Smooth muscle cell (in vitro differentiated cells): ENCODE data around the gene NDUFC2. TPM values are rescaled to one million over a fixed set of nuclear protein-coding genes. Genes with fewer than 3 reads are reported as not detected.
"Not testable (repeated sequence)": the region's sequence is repeated elsewhere in the genome, so short reads cannot be mapped to it uniquely, and the experiment has no call there.

Experiments used
- DNase-seq: peaks from one replicate; lab custom pipeline; 2025; ENCODE audit not compliant: unreplicated experiment; lab: John Stamatoyannopoulos, UW
- H2AFZ ChIP-seq: fragments of 200-600 bp; sonication (generic); 2 replicates; pipeline ENCODE4 v1.6.0; 2016; ENCODE audit warnings: antibody characterized with exemption, low read depth, mild to moderate bottlenecking
- H3F3A ChIP-seq: fragments of 200-600 bp; sonication (generic); 2 replicates; pipeline ENCODE4 v1.6.0; 2017; ENCODE audit warnings: antibody characterized with exemption, low read depth
- H3K27ac ChIP-seq: fragments of 200-600 bp; sonication (generic); 2 replicates; pipeline ENCODE4 v1.5.1; 2016; ENCODE audit warnings: low read depth, mild to moderate bottlenecking
- H3K27me3 ChIP-seq: fragments of 200-600 bp; sonication (generic); 2 replicates; pipeline ENCODE4 v1.6.1; 2016; ENCODE audit warnings: low read depth, mild to moderate bottlenecking
- H3K36me3 ChIP-seq: fragments of 200-600 bp; sonication (generic); 2 replicates; pipeline ENCODE4 v1.5.1; 2016; ENCODE audit warnings: low read depth
- H3K4me1 ChIP-seq: fragments of 200-600 bp; sonication (generic); 2 replicates; pipeline ENCODE4 v1.5.1; 2016; ENCODE audit warnings: low read depth
- H3K4me2 ChIP-seq: fragments of 200-600 bp; sonication (generic); 2 replicates; pipeline ENCODE4 v1.6.0; 2016; ENCODE audit warnings: mild to moderate bottlenecking
- H3K4me3 ChIP-seq: fragments of 200-600 bp; sonication (generic); 2 replicates; pipeline ENCODE4 v1.5.1; 2016; ENCODE audit warnings: mild to moderate bottlenecking
- H3K79me2 ChIP-seq: fragments of 200-600 bp; sonication (generic); 2 replicates; pipeline ENCODE4 v1.6.0; 2016; ENCODE audit warnings: low read depth, mild to moderate bottlenecking
- H3K9ac ChIP-seq: fragments of 200-600 bp; sonication (generic); 2 replicates; pipeline ENCODE4 v1.6.0; 2016; ENCODE audit warnings: low read depth
- H3K9me3 ChIP-seq: fragments of 200-600 bp; sonication (generic); replicated peaks from 2 replicates; pipeline ENCODE4 v1.5.1; 2016; ENCODE audit warnings: low read depth
- H4K20me1 ChIP-seq: fragments of 200-600 bp; sonication (generic); 2 replicates; pipeline ENCODE4 v1.6.0; 2016; ENCODE audit warnings: low read depth
- CTCF ChIP-seq: fragments of 200-600 bp; sonication (generic); IDR thresholded peaks from 2 replicates; pipeline ENCODE4 v1.5.1; 2017; ENCODE audit warnings: borderline replicate concordance, mild to moderate bottlenecking, antibody characterized with exemption; ENCODE audit not compliant: insufficient read depth, poor library complexity, severe bottlenecking
- WGBS: methylation state at CpG from one replicate; pipeline ENCODE4 v1.1.7; 2016; ENCODE audit warnings: low lambda C conversion rate; 5-methylcytosine and 5-hydroxymethylcytosine counted together
- polyA plus RNA-seq: library from polyadenylated mRNA; unstranded; fragments of >200 nt; fragmentation: Nextera tagmentation; extraction: Ambion mirVana; gene quantifications from 2 replicates; pipeline ENCODE4 v1.2.1, GENCODE V29; 2016
- total RNA-seq: library from RNA; depleted of rRNA; stranded (reverse); fragments of >200 nt; gene quantifications from 2 replicates; pipeline ENCODE4 v1.2.3, GENCODE V29; 2014

Gene NDUFC2
- total and polyA plus RNA-seq, 2 experiments from 2014 or later = 164 to 472 TPM

- Histone ChIP-seq H3K9ac (no peak overlapping the region), H3K4me3 (no peak overlapping the region), H3K4me2 (no peak overlapping the region), H4K20me1 (no peaks in the 10 kb centered on the region), H3K79me2 (no peaks in the 10 kb centered on the region), H3F3A (no peaks in the 10 kb centered on the region), H3K27ac (no peak overlapping the region), H3K4me1 (no peaks in the 10 kb centered on the region), H3K9me3 (no peaks in the 10 kb centered on the region), H2AFZ (no peak overlapping the region), H3K27me3 (no peaks in the 10 kb centered on the region), H3K36me3 (peaks cover 5% of the 10 kb centered on the region)
- no peak for TF ChIP-seq CTCF
- DNase-seq = no peak
- 94% methylated on average over 4 of the region's 4 CpGs for WGBS
Measured at GRCh38 chr11:78099666-78100065, 20.0 kb upstream of the NDUFC2 start.

GRCh38 chr11:78097666-78098385, 18.2 kb upstream of the NDUFC2 start:
- no peak overlapping the region for H3K27ac ChIP-seq
- H2AFZ ChIP-seq = no peak overlapping the region
- H3K4me2 ChIP-seq = no peak overlapping the region
- H4K20me1 ChIP-seq = no peaks in the 10 kb centered on the region
- WGBS = 97% methylated on average over 7 of the region's 7 CpGs
- no peaks in the 10 kb centered on the region for H3K79me2 ChIP-seq
- H3K4me1 ChIP-seq = no peaks in the 10 kb centered on the region
- H3F3A ChIP-seq = no peaks in the 10 kb centered on the region
- peaks cover 5% of the 10 kb centered on the region for H3K36me3 ChIP-seq
- H3K9me3 ChIP-seq = no peaks in the 10 kb centered on the region
- no peak for DNase-seq
- no peaks in the 10 kb centered on the region for H3K27me3 ChIP-seq
- no peak for TF ChIP-seq CTCF
- no peak overlapping the region for H3K4me3 ChIP-seq
- no peak overlapping the region for H3K9ac ChIP-seq

GRCh38 chr11:78094250-78094649, 14.6 kb upstream of the NDUFC2 start:
- H4K20me1 ChIP-seq = no peaks in the 10 kb centered on the region
- no peak overlapping the region for H3K9ac ChIP-seq
- DNase-seq = no peak
- no peaks in the 10 kb centered on the region for H3K79me2 ChIP-seq
- H3K4me1 ChIP-seq = no peaks in the 10 kb centered on the region
- no peaks in the 10 kb centered on the region for H3K36me3 ChIP-seq
- no peaks in the 10 kb centered on the region for H3K27me3 ChIP-seq
- no peaks in the 10 kb centered on the region for H3K9me3 ChIP-seq
- no peak overlapping the region for H3K4me2 ChIP-seq
- no peaks in the 10 kb centered on the region for H3F3A ChIP-seq
- H3K27ac ChIP-seq = no peak overlapping the region
- H2AFZ ChIP-seq = no peak overlapping the region
- no peak for TF ChIP-seq CTCF
- no peak overlapping the region for H3K4me3 ChIP-seq
- 95% methylated on average over 2 of the region's 2 CpGs for WGBS

- H3K36me3 ChIP-seq, DNase-seq, H3K4me3 ChIP-seq, H4K20me1 ChIP-seq, H3F3A ChIP-seq, H3K9me3 ChIP-seq, H3K4me1 ChIP-seq, H2AFZ ChIP-seq, H3K4me2 ChIP-seq, H3K9ac ChIP-seq, H3K27ac ChIP-seq, H3K27me3 ChIP-seq, H3K79me2 ChIP-seq: not testable (repeated sequence)
- WGBS = 83% methylated on average over 6 of the region's 6 CpGs
Measured at GRCh38 chr11:78086521-78087074, 6.9 kb upstream of the NDUFC2 start.
